Measurements from ENCODE around the gene CNTN5. TPM values are rescaled to one million over a fixed set of nuclear protein-coding genes. Genes with fewer than 3 reads are reported as not detected.
"Not testable (repeated sequence)": the region's sequence is repeated elsewhere in the genome, so short reads cannot be mapped to it uniquely, and the experiment has no call there.

CNTN5 gene
- total RNA-seq, 1 donor from 2014 or later, result 3.2 TPM

DNA sequence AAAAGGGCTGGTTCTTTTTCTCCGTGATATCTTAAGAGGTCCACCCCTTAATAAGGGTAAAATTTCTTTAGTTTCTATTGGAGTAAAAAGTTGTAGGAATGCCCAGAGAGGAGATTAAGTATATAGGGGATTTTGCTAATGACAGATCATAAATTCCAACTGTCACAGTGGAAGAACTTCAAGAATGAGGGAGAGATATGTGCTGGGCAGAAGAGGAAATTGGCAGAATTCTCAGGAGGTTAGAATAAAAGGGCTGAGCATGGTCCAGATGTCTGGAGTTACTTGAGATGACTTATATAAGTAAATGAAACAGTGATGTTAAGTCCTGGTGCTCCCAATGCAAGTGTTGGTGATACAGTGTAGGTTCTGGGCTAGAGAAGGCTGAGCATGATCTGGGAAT, 1248.8 kb downstream of the CNTN5 start:
- Mint-ChIP-seq H3K4me1 (ENCODE audit: unreplicated experiment) (no peaks in the 10 kb centered on the region), H3K27me3 (no peaks in the 10 kb centered on the region), H3K36me3 (no peaks in the 10 kb centered on the region), H3K4me3 (no peak overlapping the region), H3K27ac (no peak overlapping the region), H3K9me3 (no peaks in the 10 kb centered on the region)
- TF ChIP-seq, protein P1, sequence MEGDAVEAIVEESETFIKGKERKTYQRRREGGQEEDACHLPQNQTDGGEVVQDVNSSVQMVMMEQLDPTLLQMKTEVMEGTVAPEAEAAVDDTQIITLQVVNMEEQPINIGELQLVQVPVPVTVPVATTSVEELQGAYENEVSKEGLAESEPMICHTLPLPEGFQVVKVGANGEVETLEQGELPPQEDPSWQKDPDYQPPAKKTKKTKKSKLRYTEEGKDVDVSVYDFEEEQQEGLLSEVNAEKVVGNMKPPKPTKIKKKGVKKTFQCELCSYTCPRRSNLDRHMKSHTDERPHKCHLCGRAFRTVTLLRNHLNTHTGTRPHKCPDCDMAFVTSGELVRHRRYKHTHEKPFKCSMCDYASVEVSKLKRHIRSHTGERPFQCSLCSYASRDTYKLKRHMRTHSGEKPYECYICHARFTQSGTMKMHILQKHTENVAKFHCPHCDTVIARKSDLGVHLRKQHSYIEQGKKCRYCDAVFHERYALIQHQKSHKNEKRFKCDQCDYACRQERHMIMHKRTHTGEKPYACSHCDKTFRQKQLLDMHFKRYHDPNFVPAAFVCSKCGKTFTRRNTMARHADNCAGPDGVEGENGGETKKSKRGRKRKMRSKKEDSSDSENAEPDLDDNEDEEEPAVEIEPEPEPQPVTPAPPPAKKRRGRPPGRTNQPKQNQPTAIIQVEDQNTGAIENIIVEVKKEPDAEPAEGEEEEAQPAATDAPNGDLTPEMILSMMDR (conservative IDR thresholded peaks at IDR 0.05), result no peak
- DNase-seq (ENCODE audit: extremely low spot score, unreplicated experiment), result no peak

GRCh38 chr11:100273066-100273815, 1252.5 kb downstream of the CNTN5 start:
- TF ChIP-seq, protein P1 (conservative IDR thresholded peaks at IDR 0.05), result no peak
- Mint-ChIP-seq H3K9me3 (no peaks in the 10 kb centered on the region), H3K27ac (no peak overlapping the region), H3K36me3 (no peaks in the 10 kb centered on the region), H3K4me1 (ENCODE audit: unreplicated experiment) (no peaks in the 10 kb centered on the region), H3K27me3 (no peaks in the 10 kb centered on the region), H3K4me3 (no peak overlapping the region)
- no peak for DNase-seq (ENCODE audit: extremely low spot score, unreplicated experiment)

GRCh38 chr11:100274466-100274865, 1253.7 kb downstream of the CNTN5 start:
- not testable (repeated sequence) for H3K9me3 Mint-ChIP-seq; H3K4me3 Mint-ChIP-seq; H3K36me3 Mint-ChIP-seq; H3K27me3 Mint-ChIP-seq; H3K27ac Mint-ChIP-seq; H3K4me1 Mint-ChIP-seq (ENCODE audit: unreplicated experiment); DNase-seq (ENCODE audit: extremely low spot score, unreplicated experiment)

DNA sequence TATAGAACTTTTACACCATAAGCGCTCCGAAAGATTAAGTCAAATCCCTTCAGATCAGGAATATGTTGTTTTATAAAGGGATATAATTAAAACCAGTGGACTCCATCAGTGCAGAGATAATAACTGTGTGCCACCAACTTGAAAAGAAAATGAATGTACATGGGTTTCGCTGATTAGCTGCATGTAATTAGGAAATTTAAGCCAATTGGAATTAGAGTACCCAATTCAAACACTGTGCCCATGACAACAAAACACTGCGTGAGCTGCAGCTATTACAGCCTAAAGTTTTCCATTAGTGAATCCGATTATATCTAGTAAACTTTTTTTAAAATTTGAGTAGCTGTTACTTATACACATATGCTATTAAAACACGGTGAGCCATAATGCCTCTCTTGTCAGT, 1274.0 kb downstream of the CNTN5 start:
- no peaks in the 10 kb centered on the region for H3K9me3 Mint-ChIP-seq
- H3K27ac Mint-ChIP-seq, result no peak overlapping the region
- TF ChIP-seq, protein P1 (conservative IDR thresholded peaks at IDR 0.05), result no peak
- no peaks in the 10 kb centered on the region for H3K4me1 Mint-ChIP-seq (ENCODE audit: unreplicated experiment)
- no peak overlapping the region for H3K4me3 Mint-ChIP-seq
- no peak for DNase-seq (ENCODE audit: extremely low spot score, unreplicated experiment)
- H3K36me3 Mint-ChIP-seq, result no peaks in the 10 kb centered on the region
- H3K27me3 Mint-ChIP-seq, result peaks cover 2% of the 10 kb centered on the region

GRCh38 chr11:100296051-100296679, 1275.4 kb downstream of the CNTN5 start:
- H3K27me3 Mint-ChIP-seq, result peaks cover 2% of the 10 kb centered on the region
- H3K9me3 Mint-ChIP-seq, result no peaks in the 10 kb centered on the region

GRCh38 chr11:100297516-100297915, 1276.8 kb downstream of the CNTN5 start:
- DNase-seq (ENCODE audit: extremely low spot score, unreplicated experiment), result no peak
- H3K27ac Mint-ChIP-seq, result no peak overlapping the region
- H3K9me3 Mint-ChIP-seq, result no peaks in the 10 kb centered on the region
- no peaks in the 10 kb centered on the region for H3K4me1 Mint-ChIP-seq (ENCODE audit: unreplicated experiment)
- H3K4me3 Mint-ChIP-seq, result no peak overlapping the region
- no peaks in the 10 kb centered on the region for H3K36me3 Mint-ChIP-seq
- TF ChIP-seq, protein P1 (conservative IDR thresholded peaks at IDR 0.05), result no peak
- peaks cover 2% of the 10 kb centered on the region for H3K27me3 Mint-ChIP-seq

More at GRCh38 chr11:100296051-100296679, 1275.4 kb downstream of the CNTN5 start:
- TF ChIP-seq, protein P1 (conservative IDR thresholded peaks at IDR 0.05), result no peak
- Mint-ChIP-seq H3K4me3 (no peak overlapping the region), H3K27ac (no peak overlapping the region), H3K4me1 (ENCODE audit: unreplicated experiment) (no peaks in the 10 kb centered on the region), H3K36me3 (no peaks in the 10 kb centered on the region)
- no peak for DNase-seq (ENCODE audit: extremely low spot score, unreplicated experiment)
